ENCODE measurements around the gene THOC6. TPM values are rescaled to one million over a fixed set of nuclear protein-coding genes. Genes with fewer than 3 reads are reported as not detected.

THOC6 gene
- polyA plus RNA-seq, 3 donors: 42.4 to 59.2 (median 57.7) TPM

DNA sequence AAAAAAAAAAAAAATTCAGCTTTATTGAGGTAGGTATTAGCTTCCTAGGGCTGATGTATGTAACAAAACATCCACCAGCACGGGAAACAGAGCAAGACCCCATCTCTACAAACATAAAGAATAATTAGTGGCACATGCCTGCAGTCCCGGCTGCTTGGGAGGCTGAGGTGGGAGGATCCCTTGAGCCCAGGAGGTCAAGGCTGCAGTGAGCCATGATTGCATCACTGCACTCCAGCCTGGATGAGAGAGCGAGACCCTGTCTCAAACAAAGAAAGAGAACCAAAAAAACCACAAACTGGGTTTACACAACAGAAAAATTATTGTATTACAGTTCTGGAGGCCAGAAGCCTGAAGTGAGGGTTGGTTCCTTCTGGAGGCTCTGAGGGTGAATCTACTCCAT lies 18.5 kb downstream of the THOC6 start:
- WGBS (ENCODE audit: insufficient coverage): no CpG with 5 or more reads among the region's 3 CpGs
- Mint-ChIP-seq H3K4me3 (no peak overlapping the region), H3K36me3 (peaks cover 8 to 11% of the 10 kb centered on the region in 2 donors), H3K27me3 (ENCODE audit: low read depth in 3 of 3) (peaks cover 50 to 71% (median 70%) of the 10 kb centered on the region in 3 donors), H3K9me3 (peaks cover 0 to 12% (median 4%) of the 10 kb centered on the region in 7 donors), H3K4me1 (peaks cover 23% of the 10 kb centered on the region), H3K27ac (no peak overlapping the region)
- H3K79me2 ChIP-seq (ENCODE audit: insufficient read depth, low read length): no peaks in the 10 kb centered on the region
- TF ChIP-seq, protein P1, sequence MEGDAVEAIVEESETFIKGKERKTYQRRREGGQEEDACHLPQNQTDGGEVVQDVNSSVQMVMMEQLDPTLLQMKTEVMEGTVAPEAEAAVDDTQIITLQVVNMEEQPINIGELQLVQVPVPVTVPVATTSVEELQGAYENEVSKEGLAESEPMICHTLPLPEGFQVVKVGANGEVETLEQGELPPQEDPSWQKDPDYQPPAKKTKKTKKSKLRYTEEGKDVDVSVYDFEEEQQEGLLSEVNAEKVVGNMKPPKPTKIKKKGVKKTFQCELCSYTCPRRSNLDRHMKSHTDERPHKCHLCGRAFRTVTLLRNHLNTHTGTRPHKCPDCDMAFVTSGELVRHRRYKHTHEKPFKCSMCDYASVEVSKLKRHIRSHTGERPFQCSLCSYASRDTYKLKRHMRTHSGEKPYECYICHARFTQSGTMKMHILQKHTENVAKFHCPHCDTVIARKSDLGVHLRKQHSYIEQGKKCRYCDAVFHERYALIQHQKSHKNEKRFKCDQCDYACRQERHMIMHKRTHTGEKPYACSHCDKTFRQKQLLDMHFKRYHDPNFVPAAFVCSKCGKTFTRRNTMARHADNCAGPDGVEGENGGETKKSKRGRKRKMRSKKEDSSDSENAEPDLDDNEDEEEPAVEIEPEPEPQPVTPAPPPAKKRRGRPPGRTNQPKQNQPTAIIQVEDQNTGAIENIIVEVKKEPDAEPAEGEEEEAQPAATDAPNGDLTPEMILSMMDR (IDR thresholded peaks at IDR 0.05): no peak
- peaks cover 0 to 11% of the 10 kb centered on the region in 2 donors for H3K9me3 ChIP-seq (replicated peaks in 1 of 2; ENCODE audit: control insufficient read depth in 1 of 2, insufficient read depth in 1 of 2, low read length in 2 of 2)
- DNase-seq: peak in 1 of 3 donors; percentile 36
- H3K27ac ChIP-seq (ENCODE audit: low read depth in 1 of 2, low read length in 2 of 2): no peak overlapping the region
- H2AFZ ChIP-seq (ENCODE audit: insufficient read depth, low read depth, low read length, poor library complexity, severe bottlenecking): no peak overlapping the region
- H3K36me3 ChIP-seq (replicated peaks in 1 of 2; ENCODE audit: control insufficient read depth in 1 of 2, insufficient read depth in 2 of 2, low read length in 2 of 2): no peaks in the 10 kb centered on the region
- peaks cover 21 to 39% of the 10 kb centered on the region in 2 donors for H3K4me1 ChIP-seq (ENCODE audit: control insufficient read depth in 1 of 2, insufficient read depth in 2 of 2, low read length in 2 of 2)
- H4K20me1 ChIP-seq (ENCODE audit: insufficient read depth, low read length): no peaks in the 10 kb centered on the region
- no peak overlapping the region for H3K9ac ChIP-seq (ENCODE audit: insufficient read depth, low read length, poor library complexity, severe bottlenecking)
- no peak overlapping the region for H3K4me3 ChIP-seq (replicated peaks in 1 of 3; ENCODE audit: low read depth in 2 of 3, low read length in 3 of 3)
- intact Hi-C loops (cut with micrococcal nuclease): no loop called here
- peaks cover 22 to 57% of the 10 kb centered on the region in 2 donors for H3K27me3 ChIP-seq (ENCODE audit: control insufficient read depth in 2 of 2, insufficient read depth in 2 of 2, low read length in 2 of 2)
- H3K4me2 ChIP-seq (replicated peaks; ENCODE audit: extremely low read depth, low read length, poor library complexity, severe bottlenecking): no peak overlapping the region

DNA sequence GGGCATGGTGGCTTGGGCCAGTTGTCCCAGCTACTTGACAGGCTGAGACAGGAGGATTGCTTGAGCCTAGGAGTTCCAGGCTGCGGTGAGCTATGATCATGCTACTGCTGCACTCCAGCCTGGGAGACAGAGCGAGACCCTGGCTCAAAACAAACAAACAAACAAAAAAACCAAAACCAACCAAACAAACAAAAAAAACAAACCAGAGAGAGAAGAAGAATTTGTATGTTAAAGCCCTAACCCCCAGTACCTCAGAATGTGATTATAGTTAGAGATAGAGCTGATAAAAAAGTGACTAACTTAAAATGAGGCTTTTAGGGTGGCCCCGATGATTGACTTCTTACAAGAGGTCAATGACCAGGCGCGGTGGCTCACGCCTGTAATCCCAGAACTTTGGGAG lies 20.9 kb downstream of the THOC6 start:
- no peaks in the 10 kb centered on the region for H3K36me3 ChIP-seq (replicated peaks in 1 of 2; ENCODE audit: control insufficient read depth in 1 of 2, insufficient read depth in 2 of 2, low read length in 2 of 2)
- no peak overlapping the region for H3K27ac ChIP-seq (ENCODE audit: low read depth in 1 of 2, low read length in 2 of 2)
- Mint-ChIP-seq H3K4me3 (peak overlapping the region; percentile 85 to 94), H3K27ac (peak overlapping the region in 1 of 7 donors; percentile 58), H3K27me3 (ENCODE audit: low read depth in 3 of 3) (peaks cover 36 to 52% (median 52%) of the 10 kb centered on the region in 3 donors), H3K9me3 (peaks cover 0 to 9% (median 2%) of the 10 kb centered on the region in 7 donors), H3K36me3 (peaks cover 13% of the 10 kb centered on the region in 2 donors), H3K4me1 (peaks cover 43% of the 10 kb centered on the region)
- peaks cover 7 to 35% of the 10 kb centered on the region in 2 donors for H3K27me3 ChIP-seq (ENCODE audit: control insufficient read depth in 2 of 2, insufficient read depth in 2 of 2, low read length in 2 of 2)
- H2AFZ ChIP-seq (ENCODE audit: insufficient read depth, low read depth, low read length, poor library complexity, severe bottlenecking): no peak overlapping the region
- intact Hi-C loops (cut with micrococcal nuclease): no loop called here
- H3K4me3 ChIP-seq (replicated peaks in 1 of 3; ENCODE audit: low read depth in 2 of 3, low read length in 3 of 3): peak overlapping the region in 1 of 3 experiments; percentile 86
- no peak overlapping the region for H3K9ac ChIP-seq (ENCODE audit: insufficient read depth, low read length, poor library complexity, severe bottlenecking)
- H4K20me1 ChIP-seq (ENCODE audit: insufficient read depth, low read length): no peaks in the 10 kb centered on the region
- no peaks in the 10 kb centered on the region for H3K9me3 ChIP-seq (replicated peaks in 1 of 2; ENCODE audit: control insufficient read depth in 1 of 2, insufficient read depth in 1 of 2, low read length in 2 of 2)
- TF ChIP-seq, protein P1 (IDR thresholded peaks at IDR 0.05): no peak
- peak overlapping the region; percentile 100 for H3K4me2 ChIP-seq (replicated peaks; ENCODE audit: extremely low read depth, low read length, poor library complexity, severe bottlenecking)
- 100% methylated on average over 1 of the region's 6 CpGs for WGBS (ENCODE audit: insufficient coverage)
- no peak for DNase-seq
- H3K79me2 ChIP-seq (ENCODE audit: insufficient read depth, low read length): no peaks in the 10 kb centered on the region
- H3K4me1 ChIP-seq (ENCODE audit: control insufficient read depth in 1 of 2, insufficient read depth in 2 of 2, low read length in 2 of 2): peaks cover 45 to 62% of the 10 kb centered on the region in 2 donors
